COLO668 (cell line): ENCODE results near the gene DHX30.
A peak's percentile ranks its signal among the peaks of the same experiment; 100 is the strongest.
"Not testable (repeated sequence)": the region's sequence is repeated elsewhere in the genome, so short reads cannot be mapped to it uniquely, and the experiment has no call there.

Source experiments
- DNase-seq: peaks from one replicate; lab custom pipeline; 2025; ENCODE audit not compliant: unreplicated experiment; lab: John Stamatoyannopoulos, UW

The DHX30 gene

GRCh38 chr3:47802734-47803479, at the start of gene DHX30:
Gene DHX30 (plus strand): TSS chr3:47803138. CDS start chr3:47810684, 7,546 bp downstream.
- peak; percentile 82 for DNase-seq

GRCh38 chr3:47758261-47759025, 44.5 kb upstream of the DHX30 start:
- no peak for DNase-seq

- not testable (repeated sequence) for DNase-seq
These were observed 42.7 kb upstream of the DHX30 start for GRCh38 chr3:47760207-47760606.

GRCh38 chr3:47761046-47761445, 41.9 kb upstream of the DHX30 start:
- no peak for DNase-seq

GRCh38 chr3:47762233-47762632, 40.7 kb upstream of the DHX30 start:
- no peak for DNase-seq

GRCh38 chr3:47766186-47766585, 36.8 kb upstream of the DHX30 start:
- no peak for DNase-seq

- DNase-seq: no peak
These were observed 30.9 kb upstream of the DHX30 start for GRCh38 chr3:47772047-47772446.

- DNase-seq: no peak
These were observed 30.1 kb upstream of the DHX30 start for GRCh38 chr3:47772788-47773187.

- DNase-seq: no peak
These were observed 24.2 kb upstream of the DHX30 start for GRCh38 chr3:47778746-47779145.

- DNase-seq: peak; percentile 66
These were observed 21.9 kb upstream of the DHX30 start for GRCh38 chr3:47780741-47781684.

GRCh38 chr3:47781685-47782445, 21.1 kb upstream of the DHX30 start, which contains the start of gene SMARCC1:
Gene SMARCC1 (minus strand): TSS chr3:47781893. CDS start chr3:47781797, 96 bp downstream.
- peak; percentile 97 for DNase-seq

- DNase-seq: no peak
These were observed 20.3 kb upstream of the DHX30 start for GRCh38 chr3:47782446-47783308.

- DNase-seq: no peak
These were observed 19.3 kb upstream of the DHX30 start for GRCh38 chr3:47783673-47784072.

- DNase-seq: no peak
These were observed 11.6 kb upstream of the DHX30 start for GRCh38 chr3:47791193-47791855.

GRCh38 chr3:47792699-47793098, 10.2 kb upstream of the DHX30 start:
- no peak for DNase-seq

- no peak for DNase-seq
These were observed 8.4 kb upstream of the DHX30 start for GRCh38 chr3:47794544-47794943.

- DNase-seq: no peak
These were observed 3.2 kb upstream of the DHX30 start for GRCh38 chr3:47799733-47800132.

GRCh38 chr3:47803480-47804025, 615 bp downstream of the DHX30 start:
- DNase-seq: no peak

- DNase-seq: no peak
These were observed 1.6 kb downstream of the DHX30 start for GRCh38 chr3:47804577-47804976.
